ENCODE measurements around the gene CPB2. TPM values are rescaled to one million over a fixed set of nuclear protein-coding genes. Genes with fewer than 3 reads are reported as not detected.

The CPB2 gene
- total RNA-seq, 1 donor, result not detected

GRCh38 chr13:46101002-46101401, 3.8 kb downstream of the CPB2 start:
- DNase-seq (ENCODE audit: low read depth), result no peak
- no peak overlapping the region for H3K4me3 ChIP-seq (ENCODE audit: low read depth, low read length)
- no peak for TF ChIP-seq CTCF (IDR thresholded peaks at IDR 0.05; ENCODE audit: insufficient read depth, low read length)

DNA sequence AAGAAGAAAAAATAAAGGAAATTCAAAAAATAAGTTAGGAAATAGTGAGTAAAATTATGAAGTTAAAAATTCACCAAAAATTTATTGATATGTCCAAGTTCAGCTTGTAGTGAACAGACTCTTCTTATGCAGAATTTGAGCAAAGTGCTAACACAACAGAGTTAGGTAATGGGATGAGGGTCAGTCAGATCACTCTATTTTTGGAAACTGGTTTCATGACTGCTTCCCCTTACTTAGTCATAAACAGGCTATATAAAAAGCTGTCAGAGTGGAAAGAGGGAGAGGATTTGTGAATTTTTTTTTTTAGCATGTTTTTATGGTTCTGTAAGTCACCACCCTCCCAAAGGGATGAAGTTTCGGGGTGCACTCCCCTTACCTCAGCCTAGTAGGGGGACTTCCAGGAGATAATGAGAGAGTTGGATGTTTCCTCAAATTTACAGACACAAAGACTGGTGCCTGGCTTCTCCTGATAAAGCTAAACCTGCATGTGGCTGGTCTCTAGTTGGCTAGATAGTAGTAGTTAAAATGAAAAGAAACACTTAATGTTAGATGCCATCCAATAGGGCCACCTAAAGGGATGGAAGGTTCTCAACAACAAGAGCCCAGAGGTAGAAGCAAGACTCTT, 4.5 kb downstream of the CPB2 start:
- no peak overlapping the region for H3K4me3 ChIP-seq (ENCODE audit: low read depth, low read length)
- no peak for TF ChIP-seq CTCF (IDR thresholded peaks at IDR 0.05; ENCODE audit: insufficient read depth, low read length)
- no peak for DNase-seq (ENCODE audit: low read depth)

GRCh38 chr13:46097663-46098062, 7.2 kb downstream of the CPB2 start:
- H3K4me3 ChIP-seq (ENCODE audit: low read depth, low read length), result no peak overlapping the region
- no peak for DNase-seq (ENCODE audit: low read depth)
- no peak for TF ChIP-seq CTCF (IDR thresholded peaks at IDR 0.05; ENCODE audit: insufficient read depth, low read length)

- no peak overlapping the region for H3K4me3 ChIP-seq (ENCODE audit: low read depth, low read length)
- DNase-seq (ENCODE audit: low read depth), result no peak
- no peak for TF ChIP-seq CTCF (IDR thresholded peaks at IDR 0.05; ENCODE audit: insufficient read depth, low read length)
Observed at GRCh38 chr13:46097015-46097414, 7.8 kb downstream of the CPB2 start.

- no peak for DNase-seq (ENCODE audit: low read depth)
- no peak overlapping the region for H3K4me3 ChIP-seq (ENCODE audit: low read depth, low read length)
- no peak for TF ChIP-seq CTCF (IDR thresholded peaks at IDR 0.05; ENCODE audit: insufficient read depth, low read length)
Observed at GRCh38 chr13:46094478-46094877, 10.4 kb downstream of the CPB2 start.

DNA sequence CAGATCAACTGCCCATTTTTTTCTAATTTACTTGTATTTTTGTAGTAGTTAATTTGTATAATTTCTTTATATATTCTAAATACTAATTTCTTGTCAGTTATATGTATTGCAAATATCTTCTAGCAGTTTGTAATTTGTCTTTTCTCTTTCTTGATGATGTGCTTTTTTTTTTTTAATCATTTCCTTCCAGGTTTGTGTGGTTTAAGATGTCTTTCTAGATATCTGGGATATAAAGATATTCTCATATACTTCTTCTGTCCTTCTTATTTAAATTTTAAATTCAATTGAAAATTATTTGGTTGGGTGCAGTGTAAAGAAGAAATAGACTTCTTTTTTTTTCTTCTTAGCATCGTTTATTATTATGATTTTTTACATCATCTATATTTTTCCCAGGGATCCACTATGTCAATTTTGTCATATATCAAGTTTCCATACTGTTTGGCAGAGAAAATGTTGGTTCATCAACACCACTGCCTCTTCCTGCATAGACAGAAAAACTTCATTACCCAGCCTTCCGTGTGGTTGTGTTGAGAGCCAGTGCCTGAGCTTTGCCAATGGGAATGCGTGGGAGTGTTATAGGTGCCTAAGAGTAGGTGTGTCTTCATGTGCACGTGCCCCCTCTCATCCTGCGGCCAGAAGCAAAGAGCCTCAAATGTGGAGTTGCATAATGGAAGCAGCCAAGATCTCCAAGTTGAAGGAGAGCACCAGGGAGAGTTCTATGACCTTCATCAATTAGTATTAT, 15.8 kb downstream of the CPB2 start:
- no peak overlapping the region for H3K4me3 ChIP-seq (ENCODE audit: low read depth, low read length)
- DNase-seq (ENCODE audit: low read depth), result no peak
- no peak for TF ChIP-seq CTCF (IDR thresholded peaks at IDR 0.05; ENCODE audit: insufficient read depth, low read length)

Data from fibroblast of the aortic adventitia (primary cell).